ENCODE results near the gene STPG4. TPM values are rescaled to one million over a fixed set of nuclear protein-coding genes. Genes with fewer than 3 reads are reported as not detected.

Gene STPG4
- total RNA-seq, 6 experiments from 2014 or later: 0.19 to 0.40 (median 0.25) TPM; not detected in 3

DNA sequence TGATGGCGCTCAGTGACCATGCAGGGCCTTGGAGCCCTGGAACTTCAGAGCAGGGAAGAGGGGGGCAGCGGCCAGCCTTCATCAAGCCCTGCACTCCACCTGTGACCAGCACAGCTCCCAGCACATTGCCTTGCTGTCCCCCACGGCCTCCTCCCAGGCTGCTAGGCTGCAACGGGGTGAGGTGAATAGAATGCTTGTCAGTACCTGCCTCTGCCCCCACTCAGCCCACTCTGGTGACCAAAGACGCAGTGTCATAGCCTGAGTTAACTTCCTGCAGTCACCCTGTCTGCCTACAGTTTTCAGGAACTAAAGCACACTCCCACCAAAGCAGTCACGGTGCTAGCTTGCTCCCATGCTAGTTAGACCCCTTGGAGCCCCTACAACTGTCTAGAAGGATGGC lies 72.1 kb downstream of the STPG4 start:
- Mint-ChIP-seq H3K36me3 (ENCODE audit: low read depth) (peaks cover 4% of the 10 kb centered on the region; the same call in 1 of the 2 replicates), H3K4me3 (no peak overlapping the region), H3K4me1 (ENCODE audit: low read depth) (peaks cover 34% of the 10 kb centered on the region), H3K27ac (no peak overlapping the region), H3K27me3 (ENCODE audit: insufficient read depth) (peaks cover 6% of the 10 kb centered on the region), H3K9me3 (no peaks in the 10 kb centered on the region)
- no peak for DNase-seq
- TF ChIP-seq, protein P1, sequence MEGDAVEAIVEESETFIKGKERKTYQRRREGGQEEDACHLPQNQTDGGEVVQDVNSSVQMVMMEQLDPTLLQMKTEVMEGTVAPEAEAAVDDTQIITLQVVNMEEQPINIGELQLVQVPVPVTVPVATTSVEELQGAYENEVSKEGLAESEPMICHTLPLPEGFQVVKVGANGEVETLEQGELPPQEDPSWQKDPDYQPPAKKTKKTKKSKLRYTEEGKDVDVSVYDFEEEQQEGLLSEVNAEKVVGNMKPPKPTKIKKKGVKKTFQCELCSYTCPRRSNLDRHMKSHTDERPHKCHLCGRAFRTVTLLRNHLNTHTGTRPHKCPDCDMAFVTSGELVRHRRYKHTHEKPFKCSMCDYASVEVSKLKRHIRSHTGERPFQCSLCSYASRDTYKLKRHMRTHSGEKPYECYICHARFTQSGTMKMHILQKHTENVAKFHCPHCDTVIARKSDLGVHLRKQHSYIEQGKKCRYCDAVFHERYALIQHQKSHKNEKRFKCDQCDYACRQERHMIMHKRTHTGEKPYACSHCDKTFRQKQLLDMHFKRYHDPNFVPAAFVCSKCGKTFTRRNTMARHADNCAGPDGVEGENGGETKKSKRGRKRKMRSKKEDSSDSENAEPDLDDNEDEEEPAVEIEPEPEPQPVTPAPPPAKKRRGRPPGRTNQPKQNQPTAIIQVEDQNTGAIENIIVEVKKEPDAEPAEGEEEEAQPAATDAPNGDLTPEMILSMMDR (IDR thresholded peaks at IDR 0.05): no peak

DNA sequence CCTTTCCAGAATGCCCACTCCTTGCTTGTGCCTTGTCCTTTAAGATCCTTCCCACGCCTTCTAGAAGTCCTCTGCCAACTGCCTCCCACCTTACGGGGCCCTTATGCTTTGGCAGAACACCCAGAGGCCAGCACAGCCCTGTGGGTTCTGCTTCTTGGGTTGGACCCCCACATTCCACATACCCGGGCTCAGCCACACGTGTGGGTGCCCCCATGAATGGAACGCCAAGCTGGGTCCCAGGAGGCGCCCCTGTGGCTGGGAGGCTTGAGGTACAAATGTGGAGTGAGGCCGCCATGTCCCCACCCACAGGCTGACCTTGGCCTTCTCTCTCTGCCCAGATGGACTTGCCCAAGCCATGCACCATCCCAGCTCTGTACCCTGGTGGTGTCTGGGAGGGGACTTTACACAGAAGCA lies 74.2 kb downstream of the STPG4 start:
- Mint-ChIP-seq H3K27me3 (ENCODE audit: insufficient read depth) (peaks cover 10% of the 10 kb centered on the region), H3K4me3 (no peak overlapping the region; the same call in 1 of the 2 replicates), H3K4me1 (ENCODE audit: low read depth) (peaks cover 46% of the 10 kb centered on the region), H3K9me3 (no peaks in the 10 kb centered on the region; the same call in 1 of the 2 replicates), H3K27ac (no peak overlapping the region), H3K36me3 (ENCODE audit: low read depth) (peaks cover 10% of the 10 kb centered on the region; the same call in 1 of the 2 replicates)
- DNase-seq: no peak
- TF ChIP-seq, protein P1 (IDR thresholded peaks at IDR 0.05): no peak

DNA sequence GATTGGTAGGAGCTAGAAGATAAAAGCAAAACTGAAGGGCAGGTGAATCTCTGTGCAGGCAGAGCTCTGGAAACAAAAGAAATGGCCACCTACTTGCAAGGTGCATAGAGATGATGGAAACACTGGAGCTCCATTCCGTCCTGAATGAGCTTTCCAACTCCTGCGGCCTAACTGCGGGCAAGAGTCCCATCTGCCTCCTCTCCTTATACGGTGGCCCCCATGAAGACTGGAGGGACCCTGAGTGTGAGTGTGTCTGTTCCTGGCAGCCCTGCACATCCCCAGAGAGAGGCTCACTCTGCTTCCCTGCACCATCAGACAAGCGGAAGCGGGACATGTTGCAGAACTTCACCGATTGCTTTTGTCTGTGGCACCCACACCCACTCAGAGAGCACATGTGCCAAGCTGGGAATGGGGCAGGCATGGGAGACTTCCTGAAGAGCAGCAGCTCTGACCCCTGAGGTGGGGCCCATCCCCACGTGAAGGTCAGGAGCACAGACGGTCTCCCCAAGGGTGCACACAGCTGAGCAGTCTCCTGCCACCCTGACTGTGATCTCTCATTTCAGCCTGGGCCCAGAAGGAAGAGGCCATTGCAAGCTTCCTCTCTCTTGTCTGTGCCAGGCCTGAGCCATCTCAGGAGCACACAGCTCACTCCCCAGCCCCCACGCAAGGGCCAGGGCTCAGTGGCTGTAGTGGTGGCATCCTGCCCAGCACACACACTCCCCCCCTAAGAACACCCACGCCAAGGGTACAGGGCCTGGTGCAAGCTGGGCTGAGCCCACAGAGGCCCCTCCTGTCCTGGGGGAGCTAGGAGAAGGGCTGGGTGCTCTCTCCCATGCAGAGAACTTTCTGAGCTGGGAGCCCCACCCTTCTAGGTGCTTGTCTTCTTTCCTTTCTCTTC lies 75.3 kb downstream of the STPG4 start:
- DNase-seq: no peak
- peaks cover 57% of the 10 kb centered on the region for H3K4me1 Mint-ChIP-seq (ENCODE audit: low read depth)
- TF ChIP-seq, protein P1 (IDR thresholded peaks at IDR 0.05): no peak
- no peak overlapping the region for H3K4me3 Mint-ChIP-seq
- no peaks in the 10 kb centered on the region; the same call in 1 of the 2 replicates for H3K9me3 Mint-ChIP-seq
- peak overlapping the region; percentile 75 for H3K27ac Mint-ChIP-seq
- peaks cover 10% of the 10 kb centered on the region for H3K27me3 Mint-ChIP-seq (ENCODE audit: insufficient read depth)
- H3K36me3 Mint-ChIP-seq (ENCODE audit: low read depth): peaks cover 10% of the 10 kb centered on the region; the same call in 1 of the 2 replicates

DNA sequence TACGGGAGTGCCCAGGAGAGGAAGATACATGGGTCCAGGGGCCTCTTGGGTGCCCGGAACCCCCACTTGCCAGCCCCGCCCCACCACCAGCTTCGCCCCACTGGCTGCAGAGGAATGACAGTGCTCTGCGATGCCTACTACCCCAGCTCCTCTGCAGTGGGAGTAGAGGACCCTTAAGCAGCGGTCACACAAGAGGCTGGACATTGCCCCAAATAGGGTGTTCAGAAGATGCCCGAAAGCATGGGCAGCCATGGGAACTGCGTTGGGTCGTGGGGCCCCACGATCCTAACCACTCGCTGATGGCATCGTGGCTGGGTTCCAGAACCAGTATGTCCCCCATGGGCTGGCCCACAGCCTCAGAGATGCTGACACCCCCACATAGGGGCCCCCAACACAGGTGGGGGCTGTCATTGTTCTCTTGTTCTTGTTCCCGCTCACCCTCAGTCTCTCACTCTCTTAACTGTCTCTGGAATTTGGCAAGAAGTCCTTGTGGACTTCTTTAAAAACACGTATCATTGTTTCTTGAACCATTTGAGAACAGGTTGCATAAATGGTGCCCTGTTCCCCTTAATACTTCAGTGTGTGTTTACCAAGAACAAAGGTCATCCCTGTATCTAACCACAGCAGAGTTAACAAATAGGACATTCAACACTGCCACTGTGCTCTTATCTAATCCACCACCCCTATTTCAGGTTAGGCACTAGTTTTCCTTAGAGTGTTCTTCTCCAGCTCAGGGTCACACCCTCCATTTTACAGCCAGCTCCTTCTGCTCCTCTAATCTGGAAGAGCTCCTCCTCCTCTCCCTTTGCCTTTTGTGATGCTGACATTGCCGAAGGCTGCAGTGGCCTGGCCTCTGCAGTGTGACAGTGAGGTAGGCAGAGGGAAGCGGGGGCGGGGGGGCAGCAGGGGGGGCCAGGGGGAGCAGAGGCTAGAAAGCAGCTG lies 76.3 kb downstream of the STPG4 start:
- Mint-ChIP-seq H3K27me3 (ENCODE audit: insufficient read depth) (peaks cover 12% of the 10 kb centered on the region), H3K4me3 (no peak overlapping the region), H3K36me3 (ENCODE audit: low read depth) (peaks cover 10% of the 10 kb centered on the region; the same call in 1 of the 2 replicates), H3K4me1 (ENCODE audit: low read depth) (peaks cover 57% of the 10 kb centered on the region), H3K9me3 (no peaks in the 10 kb centered on the region; the same call in 1 of the 2 replicates), H3K27ac (peak overlapping the region; percentile 100)
- TF ChIP-seq, protein P1 (IDR thresholded peaks at IDR 0.05): no peak
- DNase-seq: no peak

DNA sequence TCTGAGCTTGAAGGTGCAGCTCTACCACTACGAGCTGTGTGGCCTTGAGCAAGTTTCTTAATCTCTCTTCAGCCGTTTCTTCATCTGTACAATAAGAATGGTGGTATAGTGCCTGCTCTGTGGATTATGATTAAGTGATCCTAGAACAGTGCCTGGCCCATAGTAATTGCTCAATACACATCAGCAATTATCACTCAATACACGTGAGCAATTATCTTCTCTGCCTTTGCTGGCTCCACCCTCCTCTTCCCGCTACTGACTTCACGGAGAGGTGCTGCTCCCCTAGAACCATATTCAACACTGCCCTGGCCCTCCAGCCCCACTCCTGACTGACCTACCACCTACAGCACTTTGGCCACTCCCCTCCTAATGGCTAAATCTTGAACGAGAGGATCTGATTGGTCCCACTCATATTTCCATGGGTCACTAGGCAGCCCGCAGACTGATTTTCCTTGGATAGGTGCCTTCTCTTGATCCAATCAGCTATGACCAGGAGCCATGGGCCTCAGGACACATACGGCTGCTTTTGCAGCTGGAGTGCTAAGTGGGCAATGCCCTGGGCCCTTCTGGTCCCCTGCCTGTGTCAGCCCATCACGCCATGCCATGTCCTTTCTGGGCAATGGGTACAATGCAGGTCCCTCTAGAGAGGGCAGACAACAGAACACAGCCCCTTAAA lies 77.5 kb downstream of the STPG4 start:
- TF ChIP-seq, protein P1 (IDR thresholded peaks at IDR 0.05): no peak
- Mint-ChIP-seq H3K27me3 (ENCODE audit: insufficient read depth) (peaks cover 12% of the 10 kb centered on the region), H3K27ac (peak overlapping the region; percentile 100), H3K4me1 (ENCODE audit: low read depth) (peaks cover 64% of the 10 kb centered on the region), H3K4me3 (peak overlapping the region; percentile 25; the same call in 1 of the 2 replicates), H3K36me3 (ENCODE audit: low read depth) (peaks cover 18% of the 10 kb centered on the region), H3K9me3 (no peaks in the 10 kb centered on the region; the same call in 1 of the 2 replicates)
- DNase-seq: no peak
